Mucosa of gallbladder (tissue), 1 donor: Measurements from ENCODE around the gene HCN2. TPM values are rescaled to one million over a fixed set of nuclear protein-coding genes. Genes with fewer than 3 reads are reported as not detected.
"Not testable (repeated sequence)": the region's sequence is repeated elsewhere in the genome, so short reads cannot be mapped to it uniquely, and the experiment has no call there.

Experiments used
- DNase-seq: peaks from one replicate; pipeline ENCODE4 v3.0.0-alpha.2; 2020; ENCODE audit warnings: low spot score
- total RNA-seq: library from RNA; stranded (reverse); gene quantifications from one replicate; pipeline ENCODE4 v1.2.1, GENCODE V29; 2021
- donor health status: DM: no; HTN: no; CAD: no.

The HCN2 gene
- total RNA-seq, 1 donor from 2014 or later, result 0.40 TPM

GRCh38 chr19:619286-620002 is 29.8 kb downstream of the HCN2 start:
- no peak for DNase-seq

DNA sequence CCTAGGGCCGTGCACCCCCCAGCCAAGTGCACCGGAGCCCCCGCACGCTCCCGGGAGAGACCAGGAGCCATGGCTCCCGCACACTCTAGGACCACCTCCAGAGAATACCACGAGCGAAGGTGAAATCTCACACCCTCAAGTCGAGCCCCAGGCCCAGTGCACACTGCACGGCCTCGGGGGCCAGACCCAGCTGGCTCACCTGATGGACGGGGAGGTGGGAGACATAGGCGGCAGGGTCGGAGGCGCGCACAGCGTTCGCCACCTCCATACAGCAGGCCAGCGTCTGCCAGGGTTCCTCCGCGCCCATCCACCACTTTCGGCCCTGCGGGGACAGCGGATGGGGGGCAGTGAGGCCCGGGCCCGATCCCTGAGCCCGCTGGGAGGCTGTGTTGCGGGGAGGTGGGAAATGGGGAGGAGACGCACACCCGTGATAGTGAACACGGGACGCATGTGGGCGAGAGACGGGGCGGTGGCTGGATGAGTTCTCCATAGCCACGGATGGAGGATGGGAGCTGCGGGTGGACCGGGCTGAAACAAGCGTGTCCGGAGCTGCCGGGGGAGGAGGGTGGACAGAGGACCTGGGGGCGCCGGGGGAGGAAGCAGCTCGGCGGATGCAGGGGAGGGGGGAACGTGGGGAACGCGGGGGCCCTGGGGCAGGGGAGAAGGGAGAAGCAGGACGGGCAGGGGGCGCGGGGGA is 30.6 kb downstream of the HCN2 start:
- DNase-seq, result no peak

GRCh38 chr19:621191-621590 is 31.5 kb downstream of the HCN2 start:
- DNase-seq, result not testable (repeated sequence)

GRCh38 chr19:621819-622218 is 32.1 kb downstream of the HCN2 start:
- DNase-seq, result no peak

DNA sequence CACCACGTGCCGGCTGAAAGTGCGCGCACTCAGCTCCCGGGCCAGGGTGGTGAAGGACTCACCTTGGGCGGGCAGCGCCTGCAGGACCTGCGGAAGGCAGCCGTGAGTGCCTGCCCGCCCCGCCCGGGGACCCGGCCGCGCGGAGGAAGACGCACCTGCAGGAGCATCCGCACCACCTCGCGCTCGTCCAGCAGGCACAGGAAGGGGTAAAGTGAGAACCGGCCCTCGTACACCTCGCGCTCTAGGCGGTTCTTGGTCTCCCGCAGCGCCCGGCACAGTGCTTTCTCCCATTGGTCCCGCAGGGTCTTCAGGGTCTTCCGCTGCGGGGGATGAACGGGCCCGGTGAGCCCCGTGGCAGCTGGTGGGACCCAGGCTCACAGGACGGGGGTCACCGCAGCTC is 33.0 kb downstream of the HCN2 start:
- no peak for DNase-seq

- DNase-seq, result no peak
Observed at GRCh38 chr19:623175-623916, 33.7 kb downstream of the HCN2 start.

GRCh38 chr19:623974-624373 is 34.3 kb downstream of the HCN2 start:
- DNase-seq, result no peak

DNA sequence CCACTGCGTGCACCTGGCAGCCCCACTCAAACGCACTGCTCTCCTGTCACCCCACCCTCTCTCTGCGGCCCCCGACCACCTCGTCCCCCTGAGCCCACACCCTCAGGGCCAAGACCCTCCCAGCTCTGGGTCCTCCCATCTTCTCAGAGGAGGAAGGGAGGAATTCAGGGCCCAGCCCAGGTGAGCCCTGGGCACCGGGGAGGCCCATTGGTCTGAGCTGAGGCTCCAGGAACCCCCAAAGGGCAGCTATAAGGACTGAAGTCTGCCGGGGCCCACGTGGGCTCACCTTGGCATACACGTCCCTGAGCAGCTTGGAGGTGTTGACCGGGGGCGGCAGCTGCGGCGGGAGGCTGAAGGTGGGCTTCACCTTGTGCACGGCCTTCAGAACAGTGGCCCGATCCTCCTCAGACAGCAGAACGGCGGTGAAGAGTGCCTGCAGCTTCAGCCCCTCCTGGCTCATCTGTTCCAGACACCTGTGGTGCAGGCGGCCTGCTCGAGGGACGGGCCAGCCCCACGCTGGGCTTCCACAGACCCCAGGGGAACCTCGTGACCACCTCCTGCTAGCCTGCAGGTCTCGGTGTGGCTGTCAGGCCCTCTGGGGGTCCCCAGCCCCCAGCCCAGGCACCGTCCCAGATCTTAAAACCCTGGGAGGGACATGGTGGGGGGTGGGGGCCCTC is 34.9 kb downstream of the HCN2 start:
- DNase-seq, result no peak

- DNase-seq, result no peak
Observed at GRCh38 chr19:625257-625656, 35.6 kb downstream of the HCN2 start.

DNA sequence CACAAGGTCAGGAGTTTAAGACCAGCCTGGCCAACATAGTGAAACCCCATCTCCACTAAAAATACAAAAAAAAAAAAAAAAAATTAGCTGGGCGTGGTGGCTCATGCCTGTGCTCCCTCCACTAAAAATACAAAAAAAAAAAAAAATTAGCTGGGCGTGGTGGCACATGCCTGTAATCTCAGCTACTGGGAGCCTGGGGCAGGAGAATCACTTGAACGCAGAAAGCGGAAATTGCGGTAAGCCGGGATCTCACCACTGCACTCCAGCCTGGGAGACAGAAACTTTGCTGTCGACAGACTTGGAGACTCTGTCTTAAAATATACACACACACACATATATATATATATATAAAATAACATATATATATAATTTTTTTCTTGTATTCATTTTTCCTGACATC is 36.9 kb downstream of the HCN2 start:
- not testable (repeated sequence) for DNase-seq

- DNase-seq, result no peak
Observed at GRCh38 chr19:628168-628567, 38.5 kb downstream of the HCN2 start.

DNA sequence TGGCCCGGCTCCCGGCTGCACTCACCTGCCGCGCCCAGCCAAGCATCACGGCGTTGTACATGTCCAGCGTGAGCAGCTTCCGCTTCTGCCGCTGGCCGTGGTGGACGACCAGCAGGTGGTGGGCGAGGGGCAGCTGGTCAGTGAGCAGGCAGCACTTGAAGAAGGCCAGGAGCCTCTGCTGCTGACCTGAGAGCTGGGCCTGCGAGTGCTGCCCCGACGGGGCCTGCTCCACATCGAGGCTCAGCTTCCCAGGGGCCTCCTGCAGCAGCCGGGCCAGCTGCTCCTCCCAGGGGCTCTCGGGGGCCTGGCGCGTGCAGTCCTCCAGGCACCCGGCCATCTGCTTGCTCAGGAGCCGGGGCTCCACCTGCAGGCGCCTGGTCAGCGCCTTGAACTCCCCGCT is 39.8 kb downstream of the HCN2 start:
- DNase-seq, result not testable (repeated sequence)

- DNase-seq, result no peak
Observed at GRCh38 chr19:629961-630714, 40.5 kb downstream of the HCN2 start.

GRCh38 chr19:632579-633067 is 42.9 kb downstream of the HCN2 start:
- no peak for DNase-seq

GRCh38 chr19:633068-633785 is 43.5 kb downstream of the HCN2 start, which contains the start of gene POLRMT:
Gene POLRMT, minus strand, starts transcription at chr19:633537. Its CDS starts 25 bp downstream, at chr19:633512.
- DNase-seq, result peak; percentile 99

DNA sequence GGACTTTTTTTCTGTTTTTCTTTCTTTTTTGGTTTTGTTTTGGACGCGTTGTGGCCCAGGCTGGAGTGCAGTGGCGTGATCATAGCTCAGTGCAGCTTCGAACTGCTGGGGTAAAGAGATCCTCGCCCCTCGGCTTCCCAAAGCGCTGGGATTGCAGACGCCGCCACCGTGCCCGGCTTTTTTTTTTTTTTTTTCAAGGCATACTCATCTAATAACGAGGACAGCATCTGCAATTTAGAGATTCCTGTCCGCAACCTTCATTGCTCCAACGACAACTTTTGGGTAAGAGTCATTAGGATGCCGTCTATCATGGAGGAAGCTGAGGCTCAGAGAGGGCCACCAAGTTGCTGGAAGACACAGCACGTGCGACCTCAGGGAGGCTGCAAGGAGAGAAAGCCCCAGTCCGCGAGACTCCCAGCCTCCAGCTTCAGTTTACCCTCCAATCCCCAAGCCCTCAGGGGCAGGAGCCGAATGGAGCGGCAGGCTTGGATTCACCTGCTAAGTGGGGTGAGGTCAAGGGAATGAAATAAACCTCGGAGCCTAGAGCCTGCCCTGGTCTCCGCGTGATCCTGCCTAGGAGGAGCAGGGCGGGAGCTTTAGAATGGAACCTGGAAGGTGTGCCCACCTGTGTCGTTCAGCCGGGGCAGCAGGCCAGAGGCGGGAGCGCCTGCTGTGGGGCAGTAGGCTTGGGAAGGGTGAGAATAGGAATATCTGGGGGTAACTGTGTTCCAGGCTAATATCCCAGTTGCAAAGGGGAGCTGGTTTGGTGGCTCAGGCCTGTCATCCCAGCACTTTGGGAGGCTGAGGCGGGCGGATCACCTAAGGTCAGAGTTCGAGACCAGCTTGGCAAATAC is 44.3 kb downstream of the HCN2 start:
- DNase-seq, result no peak

GRCh38 chr19:634975-635652 is 45.4 kb downstream of the HCN2 start:
- DNase-seq, result no peak

DNA sequence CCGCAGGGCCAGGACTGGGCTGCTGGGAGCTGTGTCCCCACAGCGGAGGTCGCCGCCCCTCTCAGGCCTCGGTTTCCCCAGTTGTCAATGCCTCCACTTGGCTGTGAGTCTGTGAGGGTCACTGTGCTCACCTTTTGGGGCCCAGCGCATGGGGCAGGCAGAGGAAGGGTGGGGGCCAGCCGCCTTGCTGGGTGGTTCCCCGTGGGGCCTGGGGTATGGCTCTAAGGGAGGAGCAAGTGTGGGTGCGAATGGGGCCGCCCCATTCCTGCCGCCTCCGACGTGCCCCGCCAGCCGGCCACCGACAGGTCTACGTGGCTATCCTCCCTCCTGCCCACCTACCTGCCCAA is 49.2 kb downstream of the HCN2 start:
- no peak for DNase-seq
